PC-9 (cell line): Measurements from ENCODE around the gene SPRR2A. TPM values are rescaled to one million over a fixed set of nuclear protein-coding genes. Genes with fewer than 3 reads are reported as not detected.

Experiments
- BruUV-seq: library from RNA; stranded (reverse); fragments of 400-500 nt; replicated peaks from 2 replicates; lab custom pipeline; 2021; lab: Mats Ljungman, UMichigan
- CTCF ChIA-PET: fragments of 300-600 bp; sonication (Branson Sonifier 250); formaldehyde crosslinking; loops from one replicate; lab custom pipeline; 2022; ENCODE audit warnings: antibody characterized with exemption; lab: Charles Lee
- POLR2A ChIA-PET: fragments of 300-600 bp; sonication (Branson Sonifier 250); formaldehyde crosslinking; loops from one replicate; lab custom pipeline; 2022; ENCODE audit warnings: antibody characterized with exemption; ENCODE audit not compliant: unreplicated experiment; lab: Charles Lee
- DNase-seq, 2 experiments: peaks; one replicate each; pipeline versions ENCODE4 v3.0.0 to v3.0.0-alpha.2; 2015 to 2022; ENCODE audit warnings: mixed read lengths in 1 of 2
- H2AFZ ChIP-seq: fragments of 200-600 bp; sonication (generic); 2 replicates; pipeline ENCODE4 v1.8.1; 2017; ENCODE audit warnings: antibody characterized with exemption
- H3F3A ChIP-seq: fragments of 200-600 bp; sonication (generic); 2 replicates; pipeline ENCODE4 v1.8.1; 2017; ENCODE audit warnings: antibody characterized with exemption, mild to moderate bottlenecking, low read depth; ENCODE audit not compliant: insufficient read depth
- H3K27ac ChIP-seq: fragments of 200-600 bp; sonication (generic); 2 replicates; pipeline ENCODE4 v1.6.1; 2016; ENCODE audit warnings: mixed run types
- H3K27me3 ChIP-seq: fragments of 200-600 bp; sonication (generic); 2 replicates; pipeline ENCODE4 v1.6.1; 2016; ENCODE audit warnings: low read depth, mixed run types; ENCODE audit not compliant: insufficient read depth
- H3K36me3 ChIP-seq: fragments of 200-600 bp; sonication (generic); 2 replicates; pipeline ENCODE4 v1.6.1; 2016; ENCODE audit warnings: low read depth, mixed run types
- H3K4me1 ChIP-seq: fragments of 200-600 bp; sonication (generic); replicated peaks from 2 replicates; pipeline ENCODE4 v1.6.1; 2016; ENCODE audit warnings: mixed run types; ENCODE audit not compliant: insufficient read depth
- H3K4me2 ChIP-seq: fragments of 200-600 bp; sonication (generic); 2 replicates; pipeline ENCODE4 v1.6.1; 2017; ENCODE audit warnings: mixed run types
- H3K4me3 ChIP-seq: fragments of 200-600 bp; sonication (generic); 2 replicates; pipeline ENCODE4 v1.6.1; 2016; ENCODE audit warnings: mixed run types
- H3K79me2 ChIP-seq: fragments of 200-600 bp; sonication (generic); 2 replicates; pipeline ENCODE4 v1.6.1; 2017; ENCODE audit warnings: low read depth, mixed run types
- H3K9me2 ChIP-seq: fragments of 200-600 bp; sonication (generic); 2 replicates; pipeline ENCODE4 v1.8.1; 2017; ENCODE audit warnings: mild to moderate bottlenecking; ENCODE audit not compliant: insufficient read depth
- H3K9me3 ChIP-seq: fragments of 200-600 bp; sonication (generic); 2 replicates; pipeline ENCODE4 v1.8.1; 2016; ENCODE audit warnings: low read depth; ENCODE audit not compliant: insufficient read depth
- H4K20me1 ChIP-seq: fragments of 200-600 bp; sonication (generic); 2 replicates; pipeline ENCODE4 v1.8.1; 2017; ENCODE audit not compliant: insufficient read depth
- EZH2 ChIP-seq: fragments of 200-600 bp; sonication (generic); IDR thresholded peaks from 2 replicates; pipeline ENCODE4 v1.8.0; 2017; ENCODE audit warnings: antibody characterized with exemption, low read depth
- intact Hi-C: fragments of 100-400 bp; cut with micrococcal nuclease; formaldehyde crosslinking; loops from one replicate; pipeline ENCODE4 v1.10.0; 2022; ENCODE audit not compliant: unreplicated experiment
- total RNA-seq: library from RNA; stranded (reverse); gene quantifications from 2 replicates; pipeline ENCODE4 v1.2.3, GENCODE V29; 2021
- TF ChIP-seq, protein P1 (sequence below): fragments of 200-600 bp; sonication (generic); conservative IDR thresholded peaks from 2 replicates; pipeline ENCODE4 v1.6.1; 2017; ENCODE audit warnings: mixed run types, antibody characterized with exemption, mild to moderate bottlenecking, moderate library complexity

Gene SPRR2A
- total RNA-seq, 1 experiment from 2014 or later, result not detected

DNA sequence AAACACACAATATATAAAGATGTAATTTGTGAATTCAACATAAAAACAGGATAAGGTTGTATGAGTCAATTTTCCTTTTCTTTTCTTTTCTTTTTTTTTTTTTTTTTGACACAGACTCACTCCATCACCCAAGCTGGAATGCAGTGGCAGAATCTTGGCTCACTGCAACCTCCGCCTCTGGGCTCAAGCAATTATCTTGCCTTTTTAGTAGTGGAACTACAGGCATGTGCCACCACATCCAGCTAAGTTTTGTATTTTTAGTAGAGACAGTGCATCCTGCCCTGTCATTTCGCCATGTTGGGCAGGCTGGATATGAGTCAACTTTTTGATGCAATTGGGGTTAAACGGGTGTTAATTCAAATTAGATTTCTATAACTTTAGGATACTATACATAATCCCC, 24.4 kb upstream of the SPRR2A start:
- ChIA-PET POLR2A (no interaction called here), CTCF (no interaction called here)
- Histone ChIP-seq H3K9me2 (no peaks in the 10 kb centered on the region), H3K27ac (no peak overlapping the region), H2AFZ (no peak overlapping the region), H3K4me2 (no peak overlapping the region), H3F3A (no peaks in the 10 kb centered on the region), H3K36me3 (no peaks in the 10 kb centered on the region), H3K27me3 (no peaks in the 10 kb centered on the region), H3K9me3 (0 out of 2 replicates have a peak, but pooled peaks cover 6% of the 10 kb centered on the region), H4K20me1 (no peaks in the 10 kb centered on the region), H3K4me1 (no peaks in the 10 kb centered on the region), H3K4me3 (no peak overlapping the region), H3K79me2 (no peaks in the 10 kb centered on the region)
- DNase-seq, result no peak
- intact Hi-C loops, result no loop called here
- TF ChIP-seq, protein P1, sequence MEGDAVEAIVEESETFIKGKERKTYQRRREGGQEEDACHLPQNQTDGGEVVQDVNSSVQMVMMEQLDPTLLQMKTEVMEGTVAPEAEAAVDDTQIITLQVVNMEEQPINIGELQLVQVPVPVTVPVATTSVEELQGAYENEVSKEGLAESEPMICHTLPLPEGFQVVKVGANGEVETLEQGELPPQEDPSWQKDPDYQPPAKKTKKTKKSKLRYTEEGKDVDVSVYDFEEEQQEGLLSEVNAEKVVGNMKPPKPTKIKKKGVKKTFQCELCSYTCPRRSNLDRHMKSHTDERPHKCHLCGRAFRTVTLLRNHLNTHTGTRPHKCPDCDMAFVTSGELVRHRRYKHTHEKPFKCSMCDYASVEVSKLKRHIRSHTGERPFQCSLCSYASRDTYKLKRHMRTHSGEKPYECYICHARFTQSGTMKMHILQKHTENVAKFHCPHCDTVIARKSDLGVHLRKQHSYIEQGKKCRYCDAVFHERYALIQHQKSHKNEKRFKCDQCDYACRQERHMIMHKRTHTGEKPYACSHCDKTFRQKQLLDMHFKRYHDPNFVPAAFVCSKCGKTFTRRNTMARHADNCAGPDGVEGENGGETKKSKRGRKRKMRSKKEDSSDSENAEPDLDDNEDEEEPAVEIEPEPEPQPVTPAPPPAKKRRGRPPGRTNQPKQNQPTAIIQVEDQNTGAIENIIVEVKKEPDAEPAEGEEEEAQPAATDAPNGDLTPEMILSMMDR, result no peak
- TF ChIP-seq EZH2, result no peak
- no TSS peak for BruUV-seq

DNA sequence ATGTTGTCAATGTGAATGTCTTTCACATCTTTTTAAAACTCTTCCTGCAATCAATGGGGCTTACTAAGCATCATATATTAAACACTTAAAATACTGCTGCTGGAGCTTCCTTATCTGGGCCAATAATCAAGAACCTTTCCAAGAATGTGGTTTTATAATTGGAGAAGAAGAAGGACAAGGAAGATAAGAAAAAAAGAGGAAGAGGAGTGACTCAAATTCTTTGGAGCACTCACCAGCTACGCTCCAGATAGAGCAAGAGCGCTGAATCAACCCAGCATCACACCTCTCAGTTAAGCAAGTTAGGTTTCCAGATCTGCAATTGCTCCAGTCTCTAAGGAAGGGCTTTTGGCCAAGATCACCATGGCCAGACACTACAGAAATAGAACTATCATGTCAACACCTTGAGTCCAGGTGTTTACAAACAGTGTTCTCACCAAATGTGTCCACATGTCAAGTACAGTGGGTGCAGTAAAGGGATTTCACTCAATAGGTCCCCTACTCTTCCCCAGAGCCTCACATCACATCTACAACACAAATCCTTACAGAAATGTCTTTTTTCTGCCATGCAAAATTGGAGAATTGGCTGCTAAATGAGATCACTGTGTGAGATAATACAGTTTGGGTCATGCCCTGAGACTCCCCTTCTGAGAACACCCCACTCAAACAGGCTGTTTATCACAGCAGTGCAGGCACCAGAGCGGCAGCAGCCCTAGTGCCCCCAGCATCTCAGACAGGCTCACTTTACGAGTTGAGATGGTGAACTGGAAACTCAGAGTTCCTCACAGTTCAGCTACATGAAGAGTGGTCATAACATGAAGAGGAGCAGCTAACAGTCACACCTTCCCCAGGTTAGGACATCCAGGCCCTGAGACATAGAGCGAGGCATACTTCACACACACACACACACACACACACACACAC, 15.8 kb upstream of the SPRR2A start:
- Histone ChIP-seq H3K4me2 (no peak overlapping the region), H3K4me1 (no peaks in the 10 kb centered on the region), H3K9me3 (no peaks in the 10 kb centered on the region), H3K4me3 (no peak overlapping the region), H2AFZ (no peak overlapping the region), H3K9me2 (no peaks in the 10 kb centered on the region), H3K36me3 (no peaks in the 10 kb centered on the region), H3F3A (no peaks in the 10 kb centered on the region), H3K27ac (no peak overlapping the region), H3K79me2 (no peaks in the 10 kb centered on the region), H3K27me3 (0 out of 2 replicates have a peak, but pooled peaks cover under 1% of the 10 kb centered on the region), H4K20me1 (no peaks in the 10 kb centered on the region)
- intact Hi-C loops, result no loop called here
- ChIA-PET POLR2A (no interaction called here), CTCF (no interaction called here)
- BruUV-seq, result no TSS peak
- no peak for TF ChIP-seq EZH2
- TF ChIP-seq, protein P1, result no peak
- no peak for DNase-seq

DNA sequence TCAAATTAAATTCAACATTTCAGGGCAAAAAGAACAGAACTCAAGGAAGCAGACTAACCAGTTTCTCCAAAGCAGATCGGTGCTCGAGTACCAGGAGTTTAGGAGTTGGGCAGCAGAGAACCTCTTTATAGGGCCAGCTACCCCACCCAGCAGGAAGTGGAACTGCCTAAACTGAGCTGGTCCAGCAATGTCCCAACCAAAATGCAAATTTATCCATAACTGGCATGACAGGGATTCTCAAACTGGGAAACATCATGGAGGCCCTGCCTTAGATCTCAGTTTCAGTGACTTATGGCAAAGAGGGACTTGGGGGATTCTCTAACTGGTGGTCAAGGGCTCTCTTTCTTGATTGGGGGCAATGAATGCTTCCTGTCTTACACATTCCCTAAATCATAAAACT, 14.2 kb upstream of the SPRR2A start, which contains the start of gene SPRR2B:
Gene SPRR2B, minus strand, starts transcription at position 101 of the 400 bp plus-strand sequence. CDS start 772 bp downstream, outside the sequence.
- CTCF ChIA-PET, result no interaction called here
- Histone ChIP-seq H3K4me1 (no peaks in the 10 kb centered on the region), H3K4me2 (no peak within 1 kb of the TSS), H2AFZ (no peak within 1 kb of the TSS), H3K27me3 (0 out of 2 replicates have a peak, but pooled peaks cover 4% of the 10 kb centered on the region), H3K4me3 (no peak within 1 kb of the TSS), H3F3A (no peaks in the 10 kb centered on the region), H3K27ac (no peak within 1 kb of the TSS), H3K9me2 (no peaks in the 10 kb centered on the region), H3K79me2 (no peaks in the 10 kb centered on the region), H4K20me1 (no peaks in the 10 kb centered on the region), H3K36me3 (no peaks in the 10 kb centered on the region), H3K9me3 (no peaks in the 10 kb centered on the region)
- POLR2A ChIA-PET, result no interaction called here
- no peak for DNase-seq
- intact Hi-C loops, result no loop called here
- no TSS peak for BruUV-seq
- no peak for TF ChIP-seq EZH2
- TF ChIP-seq, protein P1, result no peak
